Measurements from ENCODE around the gene VAV2. TPM values are rescaled to one million over a fixed set of nuclear protein-coding genes. Genes with fewer than 3 reads are reported as not detected.

VAV2 gene
- total RNA-seq, 1 donor from 2014 or later, result 12.7 TPM

GRCh38 chr9:133862585-133863256 lies 129.4 kb downstream of the VAV2 start:
- H3K4me1 ChIP-seq, result no peaks in the 10 kb centered on the region
- TF ChIP-seq CTCF (IDR thresholded peaks at IDR 0.05), result no peak
- H3K36me3 ChIP-seq, result no peaks in the 10 kb centered on the region
- H3K27me3 ChIP-seq, result no peaks in the 10 kb centered on the region
- intact Hi-C loops (cut with DNase I), result no loop called here
- no peaks in the 10 kb centered on the region for H3K9me3 ChIP-seq
- no peak overlapping the region for H3K4me3 ChIP-seq
- peak overlapping the region; percentile 55 to 56 for H3K27ac ChIP-seq
- peak; percentile 44 to 80 for DNase-seq (ENCODE audit: low spot score in 2 of 2)

GRCh38 chr9:133861692-133862091 lies 130.4 kb downstream of the VAV2 start:
- no peak overlapping the region for H3K4me3 ChIP-seq
- H3K27ac ChIP-seq, result peak overlapping the region in 1 of 2 donors; percentile 55
- H3K4me1 ChIP-seq, result no peaks in the 10 kb centered on the region
- no peaks in the 10 kb centered on the region for H3K9me3 ChIP-seq
- TF ChIP-seq CTCF (IDR thresholded peaks at IDR 0.05), result no peak
- no peak for DNase-seq (ENCODE audit: low spot score in 2 of 2)
- no peaks in the 10 kb centered on the region for H3K36me3 ChIP-seq
- intact Hi-C loops (cut with DNase I), result no loop called here
- H3K27me3 ChIP-seq, result no peaks in the 10 kb centered on the region

GRCh38 chr9:133861086-133861485 lies 131.0 kb downstream of the VAV2 start:
- Histone ChIP-seq H3K36me3 (no peaks in the 10 kb centered on the region), H3K4me1 (no peaks in the 10 kb centered on the region), H3K9me3 (no peaks in the 10 kb centered on the region), H3K4me3 (no peak overlapping the region), H3K27ac (no peak overlapping the region), H3K27me3 (no peaks in the 10 kb centered on the region)
- no peak for DNase-seq (ENCODE audit: low spot score in 2 of 2)
- TF ChIP-seq CTCF (IDR thresholded peaks at IDR 0.05), result no peak
- intact Hi-C loops (cut with DNase I), result no loop called here

GRCh38 chr9:133858771-133859170 lies 133.4 kb downstream of the VAV2 start:
- no peak for DNase-seq (ENCODE audit: low spot score in 2 of 2)
- Histone ChIP-seq H3K27ac (no peak overlapping the region), H3K4me1 (no peaks in the 10 kb centered on the region), H3K27me3 (no peaks in the 10 kb centered on the region), H3K36me3 (no peaks in the 10 kb centered on the region), H3K9me3 (no peaks in the 10 kb centered on the region), H3K4me3 (no peak overlapping the region)
- intact Hi-C loops (cut with DNase I), result no loop called here
- TF ChIP-seq CTCF (IDR thresholded peaks at IDR 0.05), result no peak

GRCh38 chr9:133857639-133858038 lies 134.5 kb downstream of the VAV2 start:
- Histone ChIP-seq H3K36me3 (no peaks in the 10 kb centered on the region), H3K27ac (no peak overlapping the region), H3K4me1 (no peaks in the 10 kb centered on the region), H3K27me3 (no peaks in the 10 kb centered on the region), H3K9me3 (no peaks in the 10 kb centered on the region), H3K4me3 (no peak overlapping the region)
- no peak for DNase-seq (ENCODE audit: low spot score in 2 of 2)
- intact Hi-C loops (cut with DNase I), result no loop called here
- TF ChIP-seq CTCF (IDR thresholded peaks at IDR 0.05), result no peak

GRCh38 chr9:133856798-133857197 lies 135.3 kb downstream of the VAV2 start:
- H3K4me3 ChIP-seq, result no peak overlapping the region
- H3K27me3 ChIP-seq, result no peaks in the 10 kb centered on the region
- no peak for DNase-seq (ENCODE audit: low spot score in 2 of 2)
- intact Hi-C loops (cut with DNase I), result no loop called here
- no peaks in the 10 kb centered on the region for H3K36me3 ChIP-seq
- TF ChIP-seq CTCF (IDR thresholded peaks at IDR 0.05), result no peak
- H3K4me1 ChIP-seq, result no peaks in the 10 kb centered on the region
- no peaks in the 10 kb centered on the region for H3K9me3 ChIP-seq
- no peak overlapping the region for H3K27ac ChIP-seq
